Right cardiac atrium (tissue), 5 donors: ENCODE measurements around the gene SRRM1. TPM values are rescaled to one million over a fixed set of nuclear protein-coding genes. Genes with fewer than 3 reads are reported as not detected.
A peak's percentile ranks its signal among the peaks of the same experiment; 100 is the strongest.
"Not testable (repeated sequence)": the region's sequence is repeated elsewhere in the genome, so short reads cannot be mapped to it uniquely, and the experiment has no call there.

Source experiments
- ATAC-seq, 2 donors: fragments of 200-7000 bp; cut with Tn5 transposase; one replicate each; pipeline versions ENCODE4 v1.8.0 to v1.9.1; 2020; ENCODE audit warnings: moderate library complexity in 2 of 2, mild to moderate bottlenecking in 1 of 2
- DNase-seq, 3 donors: peaks; one replicate each; pipeline ENCODE4 v3.0.0-alpha.2; 2020
- H3K27ac ChIP-seq: one replicate; pipeline ENCODE4 v1.5.1; 2013; ENCODE audit warnings: mild to moderate bottlenecking, low read length, control low read depth, moderate library complexity
- H3K27me3 ChIP-seq: one replicate; pipeline ENCODE4 v1.6.1; 2013; ENCODE audit not compliant: control insufficient read depth, insufficient read depth
- H3K4me1 ChIP-seq: one replicate; pipeline ENCODE4 v1.6.1; 2013; ENCODE audit warnings: low read length; ENCODE audit not compliant: control insufficient read depth, insufficient read depth
- H3K4me3 ChIP-seq: one replicate; pipeline ENCODE4 v1.5.1; 2013; ENCODE audit warnings: low read length, control low read depth
- H3K9me3 ChIP-seq: one replicate; pipeline ENCODE4 v1.6.1; 2013; ENCODE audit warnings: low read length; ENCODE audit not compliant: control insufficient read depth
- WGBS: extraction: QIAGEN DNeasy Blood & Tissue Kit; methylation state at CpG from one replicate; pipeline ENCODE4 v1.1.7; 2013; 5-methylcytosine and 5-hydroxymethylcytosine counted together
- intact Hi-C, 4 donors: fragments of 100-400 bp; cut with DNase I; formaldehyde crosslinking; loops; one replicate each; pipeline versions ENCODE4 v1.11.0 to v1.14.0; 2022 to 2023
- polyA plus RNA-seq: library from polyadenylated mRNA; stranded (reverse); fragments of 200-250 nt; gene quantifications from one replicate; pipeline ENCODE4 v1.2.3, GENCODE V29; 2013
- total RNA-seq, 4 donors: library from RNA; stranded (reverse); fragmentation: NEBNext Ultra II Directional; extraction: Animal tissue kit (Norgen Biotek cat#: 25700); gene quantifications; one replicate each; pipeline ENCODE4 v1.2.1, GENCODE V29; 2021
- donor health status: healthy with polysubstance abuse.
- donor health status: DM: no; HTN: yes; CAD: no.
- donor health status: DM: no; HTN: no; CAD: no.
- donor health status: DM: no; HTN: yes; CAD: no; lungs with severe emphysema.
- donor health status: DM: yes; HTN: yes; CAD: no.

SRRM1 gene
- total and polyA plus RNA-seq, 5 donors = 41.2 to 91.7 (median 78.4) TPM

GRCh38 chr1:24666794-24667193 is 23.7 kb downstream of the SRRM1 start:
- Histone ChIP-seq H3K4me3 (no peak overlapping the region), H3K4me1 (no peaks in the 10 kb centered on the region), H3K27ac (no peak overlapping the region), H3K27me3 (no peaks in the 10 kb centered on the region), H3K9me3 (no peaks in the 10 kb centered on the region)
- DNase-seq = no peak
- intact Hi-C loops = loop anchor here in 1 of 4 donors (10.0 kb wide), 1 partner anchor 238 kb away; no protein-coding TSS in a partner anchor
- ATAC-seq = no peak
- WGBS = 82% methylated on average over 11 of the region's 11 CpGs

GRCh38 chr1:24671372-24671771 is 28.3 kb downstream of the SRRM1 start:
- intact Hi-C loops = not testable (repeated sequence)

GRCh38 chr1:24672686-24673085 is 29.6 kb downstream of the SRRM1 start:
- not testable (repeated sequence) for H3K9me3 ChIP-seq, H3K4me1 ChIP-seq

More at GRCh38 chr1:24671372-24671771, 28.3 kb downstream of the SRRM1 start:
- not testable (repeated sequence) for DNase-seq, H3K9me3 ChIP-seq, ATAC-seq, H3K4me3 ChIP-seq, H3K27ac ChIP-seq, H3K27me3 ChIP-seq, H3K4me1 ChIP-seq
- WGBS = 93% methylated on average over 4 of the region's 4 CpGs

GRCh38 chr1:24673341-24673740 is 30.2 kb downstream of the SRRM1 start:
- H3K27ac ChIP-seq = no peak overlapping the region
- intact Hi-C loops = no loop called here
- 97% methylated on average over 6 of the region's 6 CpGs for WGBS

More at GRCh38 chr1:24672686-24673085, 29.6 kb downstream of the SRRM1 start:
- WGBS = 69% methylated on average over 1 of the region's 1 CpG
- intact Hi-C loops, ATAC-seq, DNase-seq, H3K27ac ChIP-seq, H3K4me3 ChIP-seq, H3K27me3 ChIP-seq: not testable (repeated sequence)

GRCh38 chr1:24678421-24678820 is 35.3 kb downstream of the SRRM1 start:
- H3K4me3 ChIP-seq, ATAC-seq, DNase-seq, H3K27me3 ChIP-seq, H3K4me1 ChIP-seq, H3K27ac ChIP-seq, H3K9me3 ChIP-seq, intact Hi-C loops: not testable (repeated sequence)
- WGBS = 94% methylated on average over 3 of the region's 3 CpGs

More at GRCh38 chr1:24673341-24673740, 30.2 kb downstream of the SRRM1 start:
- ATAC-seq = no peak
- no peaks in the 10 kb centered on the region for H3K9me3 ChIP-seq
- no peak overlapping the region for H3K4me3 ChIP-seq
- H3K4me1 ChIP-seq = peaks cover 1% of the 10 kb centered on the region
- no peak for DNase-seq
- H3K27me3 ChIP-seq = no peaks in the 10 kb centered on the region

- H3K9me3 ChIP-seq = no peaks in the 10 kb centered on the region
These were observed 36.6 kb downstream of the SRRM1 start for GRCh38 chr1:24679725-24680124.

GRCh38 chr1:24683713-24684162 is 40.6 kb downstream of the SRRM1 start:
- ATAC-seq = peak; percentile 78 to 94
- Histone ChIP-seq H3K4me1 (peaks cover 1% of the 10 kb centered on the region), H3K9me3 (no peaks in the 10 kb centered on the region), H3K27me3 (no peaks in the 10 kb centered on the region), H3K27ac (peak overlapping the region; percentile 65), H3K4me3 (no peak overlapping the region)
- intact Hi-C loops = no loop called here
- DNase-seq = peak in 1 of 3 donors; percentile 34
- WGBS = 24% methylated on average over 6 of the region's 6 CpGs

More at GRCh38 chr1:24679725-24680124, 36.6 kb downstream of the SRRM1 start:
- ATAC-seq = no peak
- Histone ChIP-seq H3K27me3 (no peaks in the 10 kb centered on the region), H3K27ac (no peak overlapping the region), H3K4me3 (no peak overlapping the region), H3K4me1 (peaks cover 2% of the 10 kb centered on the region)
- WGBS = 83% methylated on average over 4 of the region's 4 CpGs
- intact Hi-C loops = no loop called here
- DNase-seq = no peak

GRCh38 chr1:24688033-24688432 is 44.9 kb downstream of the SRRM1 start:
- H3K4me1 ChIP-seq = peaks cover 7% of the 10 kb centered on the region

GRCh38 chr1:24688621-24689195 is 45.6 kb downstream of the SRRM1 start:
- H3K9me3 ChIP-seq = no peaks in the 10 kb centered on the region
- DNase-seq (peak; percentile 69 to 89 (median 87)), ATAC-seq (peak; percentile 84 to 88)
- no peaks in the 10 kb centered on the region for H3K27me3 ChIP-seq
- no peak overlapping the region for H3K27ac ChIP-seq
- intact Hi-C loops = loop anchor here (2.0 to 5.0 kb wide), 3 partner anchors 59 to 149 kb away; partner anchors contain the start of gene CLIC4 (in 1 of the 4)
- 36% methylated on average over 13 of the region's 13 CpGs for WGBS
- H3K4me3 ChIP-seq = no peak overlapping the region
- H3K4me1 ChIP-seq = peaks cover 9% of the 10 kb centered on the region

More at GRCh38 chr1:24688033-24688432, 44.9 kb downstream of the SRRM1 start:
- intact Hi-C loops = loop anchor here (2.0 to 5.0 kb wide), 3 partner anchors 59 to 149 kb away; partner anchors contain the start of gene CLIC4 (in 1 of the 4)
- ATAC-seq (no peak), DNase-seq (no peak)
- Histone ChIP-seq H3K4me3 (no peak overlapping the region), H3K27me3 (no peaks in the 10 kb centered on the region), H3K27ac (no peak overlapping the region), H3K9me3 (no peaks in the 10 kb centered on the region)
- 90% methylated on average over 2 of the region's 2 CpGs for WGBS

GRCh38 chr1:24691051-24691450 is 47.9 kb downstream of the SRRM1 start:
- DNase-seq = no peak
- H3K4me3 ChIP-seq = no peak overlapping the region
- H3K4me1 ChIP-seq = peaks cover 21% of the 10 kb centered on the region
- WGBS = 51% methylated on average over 2 of the region's 2 CpGs
- no peaks in the 10 kb centered on the region for H3K9me3 ChIP-seq
- no peak for ATAC-seq
- no peak overlapping the region for H3K27ac ChIP-seq
- no peaks in the 10 kb centered on the region for H3K27me3 ChIP-seq
- intact Hi-C loops = loop anchor here in 3 of 4 donors (5.0 to 10.0 kb wide), 2 partner anchors 54 to 56 kb away; partner anchors contain the start of gene CLIC4 (in 3 of the 3)

GRCh38 chr1:24692351-24692980 is 49.4 kb downstream of the SRRM1 start:
- WGBS = 71% methylated on average over 10 of the region's 10 CpGs
- no peak overlapping the region for H3K27ac ChIP-seq
- no peak for DNase-seq

More at GRCh38 chr1:24692351-24692980, 49.4 kb downstream of the SRRM1 start:
- intact Hi-C loops = loop anchor here in 3 of 4 donors (5.0 to 10.0 kb wide), 2 partner anchors 52 to 55 kb away; partner anchors contain the start of gene CLIC4 (in 3 of the 3)
- Histone ChIP-seq H3K4me1 (peaks cover 24% of the 10 kb centered on the region), H3K4me3 (no peak overlapping the region), H3K27me3 (no peaks in the 10 kb centered on the region), H3K9me3 (no peaks in the 10 kb centered on the region)
- ATAC-seq = no peak
